ENCODE results near the gene LYRM4. TPM values are rescaled to one million over a fixed set of nuclear protein-coding genes. Genes with fewer than 3 reads are reported as not detected.

LYRM4 gene
- polyA plus RNA-seq, 1 donor (not counting 4 experiments of a cell fraction or from before 2014, with no cell fraction given), result 41.1 TPM

- Histone ChIP-seq H3K9me3 (ENCODE audit: control insufficient read depth, low read depth, low read length) (no peaks in the 10 kb centered on the region), H3K4me2 (ENCODE audit: control insufficient read depth, extremely low read depth, insufficient read depth, low read depth, low read length) (no peak overlapping the region), H4K20me1 (ENCODE audit: control insufficient read depth, extremely low read depth, insufficient read depth, low read length) (no peaks in the 10 kb centered on the region), H3K36me3 (ENCODE audit: control insufficient read depth in 2 of 2, extremely low read depth in 1 of 2, insufficient read depth in 2 of 2, low read length in 2 of 2) (peaks cover 8 to 13% of the 10 kb centered on the region in 2 experiments), H3K27me3 (ENCODE audit: control insufficient read depth, extremely low read depth, insufficient read depth, low read length) (no peaks in the 10 kb centered on the region), H2AFZ (ENCODE audit: control insufficient read depth, low read length) (no peak overlapping the region), H3K9me1 (ENCODE audit: control insufficient read depth, extremely low read depth, insufficient read depth, low read length) (no peaks in the 10 kb centered on the region), H3K9ac (ENCODE audit: control insufficient read depth, extremely low read depth, insufficient read depth, low read length) (no peak overlapping the region), H3K4me3 (ENCODE audit: control insufficient read depth in 2 of 3, extremely low read depth in 1 of 3, insufficient read depth in 2 of 3, low read depth in 1 of 3, low read length in 3 of 3) (no peak overlapping the region), H3K4me1 (ENCODE audit: control insufficient read depth, extremely low read depth, insufficient read depth, low read length) (peaks cover 4% of the 10 kb centered on the region), H3K27ac (ENCODE audit: control insufficient read depth, insufficient read depth, low read length) (no peak overlapping the region), H3K79me2 (ENCODE audit: control insufficient read depth, insufficient read depth, low read length) (no peaks in the 10 kb centered on the region)
- dilution Hi-C loops (cut with MboI; ENCODE audit: extremely low pct_ligation_motif_present, low sequenced_read_pairs), result no loop called here
- TF ChIP-seq EZH2 (IDR thresholded peaks at IDR 0.05; ENCODE audit: low read length) (no peak), CTCF (optimal IDR thresholded peaks at IDR 0.05 in 1 of 3, IDR thresholded peaks at IDR 0.05 in 1 of 3, conservative IDR thresholded peaks at IDR 0.05 in 1 of 3; ENCODE audit: extremely low read depth in 1 of 3, insufficient read depth in 2 of 3, low read length in 3 of 3) (no peak)
- DNase-seq (ENCODE audit: low read depth, low spot score) (no peak), FAIRE-seq (no peak)
These were observed 45.0 kb downstream of the LYRM4 start for GRCh38 chr6:5215799-5216198.

GRCh38 chr6:5215159-5215558 is 45.6 kb downstream of the LYRM4 start:
- no peak overlapping the region for H3K27ac ChIP-seq (ENCODE audit: control insufficient read depth, insufficient read depth, low read length)
- H2AFZ ChIP-seq (ENCODE audit: control insufficient read depth, low read length), result no peak overlapping the region
- no peak overlapping the region for H3K9ac ChIP-seq (ENCODE audit: control insufficient read depth, extremely low read depth, insufficient read depth, low read length)
- H3K79me2 ChIP-seq (ENCODE audit: control insufficient read depth, insufficient read depth, low read length), result no peaks in the 10 kb centered on the region
- dilution Hi-C loops (cut with MboI; ENCODE audit: extremely low pct_ligation_motif_present, low sequenced_read_pairs), result no loop called here
- no peaks in the 10 kb centered on the region for H4K20me1 ChIP-seq (ENCODE audit: control insufficient read depth, extremely low read depth, insufficient read depth, low read length)
- no peaks in the 10 kb centered on the region for H3K9me1 ChIP-seq (ENCODE audit: control insufficient read depth, extremely low read depth, insufficient read depth, low read length)
- TF ChIP-seq EZH2 (IDR thresholded peaks at IDR 0.05; ENCODE audit: low read length) (no peak), CTCF (optimal IDR thresholded peaks at IDR 0.05 in 1 of 3, IDR thresholded peaks at IDR 0.05 in 1 of 3, conservative IDR thresholded peaks at IDR 0.05 in 1 of 3; ENCODE audit: extremely low read depth in 1 of 3, insufficient read depth in 2 of 3, low read length in 3 of 3) (no peak)
- H3K27me3 ChIP-seq (ENCODE audit: control insufficient read depth, extremely low read depth, insufficient read depth, low read length), result no peaks in the 10 kb centered on the region
- FAIRE-seq (no peak), DNase-seq (ENCODE audit: low read depth, low spot score) (no peak)
- H3K4me3 ChIP-seq (ENCODE audit: control insufficient read depth in 2 of 3, extremely low read depth in 1 of 3, insufficient read depth in 2 of 3, low read depth in 1 of 3, low read length in 3 of 3), result no peak overlapping the region
- peaks cover 8 to 13% of the 10 kb centered on the region in 2 experiments for H3K36me3 ChIP-seq (ENCODE audit: control insufficient read depth in 2 of 2, extremely low read depth in 1 of 2, insufficient read depth in 2 of 2, low read length in 2 of 2)
- no peaks in the 10 kb centered on the region for H3K9me3 ChIP-seq (ENCODE audit: control insufficient read depth, low read depth, low read length)
- peaks cover 4% of the 10 kb centered on the region for H3K4me1 ChIP-seq (ENCODE audit: control insufficient read depth, extremely low read depth, insufficient read depth, low read length)
- no peak overlapping the region for H3K4me2 ChIP-seq (ENCODE audit: control insufficient read depth, extremely low read depth, insufficient read depth, low read depth, low read length)
